G401 (cell line): ENCODE measurements around the gene FAM114A1. TPM values are rescaled to one million over a fixed set of nuclear protein-coding genes. Genes with fewer than 3 reads are reported as not detected.
"Not testable (repeated sequence)": the region's sequence is repeated elsewhere in the genome, so short reads cannot be mapped to it uniquely, and the experiment has no call there.

Experiments used
- DNase-seq: peaks from one replicate; pipeline ENCODE4 v3.0.0-alpha.2; 2015; ENCODE audit warnings: low spot score
- in situ Hi-C: cut with HindIII; loops from 2 replicates; pipeline ENCODE4 v1.10.0; 2016; ENCODE audit warnings: low sequenced_read_pairs, mixed read lengths
- total RNA-seq: library from RNA; depleted of rRNA; stranded (reverse); fragments of >200 nt; shearing (Covaris generic); gene quantifications from 2 replicates; pipeline ENCODE4 v1.2.3, GENCODE V29; 2014

The FAM114A1 gene
- total RNA-seq, 1 experiment from 2014 or later = 8.7 TPM

GRCh38 chr4:38894322-38894982 lies 26.8 kb downstream of the FAM114A1 start:
- DNase-seq = no peak
- in situ Hi-C loops = no loop called here

GRCh38 chr4:38896940-38897339 lies 29.3 kb downstream of the FAM114A1 start:
- no peak for DNase-seq
- in situ Hi-C loops = no loop called here

GRCh38 chr4:38898245-38898644 lies 30.6 kb downstream of the FAM114A1 start:
- DNase-seq = no peak
- in situ Hi-C loops = no loop called here

GRCh38 chr4:38902221-38902620 lies 34.6 kb downstream of the FAM114A1 start:
- DNase-seq = no peak
- in situ Hi-C loops = no loop called here

- peak; percentile 78 for DNase-seq
- in situ Hi-C loops = no loop called here
Observed at GRCh38 chr4:38902695-38903094, 35.1 kb downstream of the FAM114A1 start.

GRCh38 chr4:38904090-38904666 lies 36.6 kb downstream of the FAM114A1 start:
- DNase-seq = no peak
- in situ Hi-C loops = no loop called here

GRCh38 chr4:38904682-38905081 lies 37.1 kb downstream of the FAM114A1 start:
- in situ Hi-C loops = no loop called here
- no peak for DNase-seq

GRCh38 chr4:38905652-38906385 lies 38.2 kb downstream of the FAM114A1 start:
- no peak for DNase-seq
- in situ Hi-C loops = no loop called here

GRCh38 chr4:38907696-38908270 lies 40.2 kb downstream of the FAM114A1 start:
- no peak for DNase-seq
- in situ Hi-C loops = no loop called here

- no peak for DNase-seq
- in situ Hi-C loops = no loop called here
Observed at GRCh38 chr4:38909015-38909414, 41.4 kb downstream of the FAM114A1 start.

- in situ Hi-C loops = no loop called here
- DNase-seq = no peak
Observed at GRCh38 chr4:38911257-38911656, 43.7 kb downstream of the FAM114A1 start.

- no peak for DNase-seq
- in situ Hi-C loops = no loop called here
Observed at GRCh38 chr4:38914854-38915253, 47.2 kb downstream of the FAM114A1 start.

- in situ Hi-C loops = not testable (repeated sequence)
Observed at GRCh38 chr4:38916267-38916666, 48.7 kb downstream of the FAM114A1 start.

GRCh38 chr4:38917481-38918025 lies 49.9 kb downstream of the FAM114A1 start:
- in situ Hi-C loops = no loop called here

More at GRCh38 chr4:38916267-38916666, 48.7 kb downstream of the FAM114A1 start:
- DNase-seq = not testable (repeated sequence)

GRCh38 chr4:38919494-38919893 lies 51.9 kb downstream of the FAM114A1 start:
- DNase-seq = no peak
- in situ Hi-C loops = no loop called here

More at GRCh38 chr4:38917481-38918025, 49.9 kb downstream of the FAM114A1 start:
- DNase-seq = no peak

GRCh38 chr4:38920186-38920585 lies 52.6 kb downstream of the FAM114A1 start:
- DNase-seq = no peak
- in situ Hi-C loops = no loop called here

- no peak for DNase-seq
- in situ Hi-C loops = no loop called here
Observed at GRCh38 chr4:38920677-38921076, 53.1 kb downstream of the FAM114A1 start.

- in situ Hi-C loops = no loop called here
Observed at GRCh38 chr4:38921151-38921550, 53.5 kb downstream of the FAM114A1 start.

GRCh38 chr4:38923746-38924145 lies 56.1 kb downstream of the FAM114A1 start:
- in situ Hi-C loops = no loop called here
- no peak for DNase-seq

More at GRCh38 chr4:38921151-38921550, 53.5 kb downstream of the FAM114A1 start:
- no peak for DNase-seq

GRCh38 chr4:38924353-38924752 lies 56.7 kb downstream of the FAM114A1 start:
- in situ Hi-C loops = no loop called here
- no peak for DNase-seq
